ENCODE measurements around the gene KCTD2.
"Not testable (repeated sequence)": the region's sequence is repeated elsewhere in the genome, so short reads cannot be mapped to it uniquely, and the experiment has no call there.

KCTD2 gene

DNA sequence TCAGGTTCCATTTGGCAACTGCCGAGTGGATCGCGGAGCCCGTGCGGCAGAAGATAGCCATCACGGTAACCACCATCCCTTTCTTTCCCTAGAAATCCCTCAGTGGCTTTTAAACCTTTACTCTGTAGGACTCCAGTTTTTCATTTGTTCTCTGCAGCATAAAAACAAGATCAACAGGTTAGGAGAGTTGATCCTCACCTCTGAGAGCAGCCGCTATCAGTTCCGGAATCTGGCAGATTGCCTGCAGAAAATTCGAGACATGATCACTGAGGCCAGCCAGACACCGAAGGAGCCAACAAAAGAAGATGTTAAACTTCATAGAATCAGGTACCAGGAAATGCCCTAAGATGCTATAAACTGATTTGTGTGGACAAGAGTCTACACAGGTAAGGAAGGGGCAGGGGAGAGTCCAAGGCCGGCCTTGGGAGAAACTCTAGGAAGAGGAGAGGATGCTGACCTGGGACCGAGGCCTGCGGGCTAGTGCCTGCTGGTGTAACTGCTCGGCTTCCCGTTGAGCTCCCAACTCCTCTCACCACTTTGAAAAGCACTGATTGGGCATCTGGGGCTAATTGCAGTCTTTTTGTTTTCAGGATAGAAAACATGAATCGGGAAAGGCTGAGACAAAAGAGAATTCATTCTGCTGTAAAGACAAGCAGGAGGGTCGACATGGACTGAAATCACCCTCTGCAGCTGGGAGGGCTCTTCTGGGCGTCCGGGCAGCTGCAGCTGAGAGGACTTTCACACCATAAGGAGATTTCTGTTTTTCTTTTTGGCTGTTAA is 26.5 kb upstream of the KCTD2 start:
- DNase-seq: no peak

DNA sequence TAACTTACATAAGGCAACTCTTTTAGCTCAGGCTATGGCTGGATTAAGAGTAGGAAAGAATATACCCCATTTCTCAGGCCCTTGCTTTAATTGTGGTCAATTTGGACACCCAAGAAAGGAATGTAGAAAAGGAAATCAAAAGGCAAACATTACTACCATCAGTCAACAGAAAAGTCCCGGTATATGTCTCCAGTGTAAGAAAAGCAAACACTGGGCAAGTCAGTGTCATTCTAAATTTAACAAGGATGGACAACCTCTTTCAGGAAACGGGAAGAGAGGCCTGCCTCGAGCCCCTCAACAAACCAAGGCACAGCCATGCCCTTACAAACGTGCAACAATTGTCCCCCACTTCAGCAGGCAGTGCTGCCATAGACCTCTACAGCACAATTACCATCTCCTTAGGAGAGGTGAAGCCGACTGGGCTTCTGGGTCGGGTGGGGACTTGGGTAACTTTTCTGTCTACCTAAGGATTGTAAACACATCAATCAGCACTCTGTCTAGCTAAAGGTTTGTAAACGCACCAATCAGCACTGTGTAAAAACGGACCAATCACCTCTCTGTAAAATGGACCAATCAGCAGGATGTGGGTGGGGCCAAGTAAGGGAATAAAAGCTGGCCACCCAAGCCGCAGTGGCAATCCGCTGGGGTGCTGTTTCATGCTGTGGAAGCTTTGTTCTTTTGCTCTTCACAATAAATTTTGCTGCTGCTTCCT is 22.2 kb upstream of the KCTD2 start:
- no peak for DNase-seq

DNA sequence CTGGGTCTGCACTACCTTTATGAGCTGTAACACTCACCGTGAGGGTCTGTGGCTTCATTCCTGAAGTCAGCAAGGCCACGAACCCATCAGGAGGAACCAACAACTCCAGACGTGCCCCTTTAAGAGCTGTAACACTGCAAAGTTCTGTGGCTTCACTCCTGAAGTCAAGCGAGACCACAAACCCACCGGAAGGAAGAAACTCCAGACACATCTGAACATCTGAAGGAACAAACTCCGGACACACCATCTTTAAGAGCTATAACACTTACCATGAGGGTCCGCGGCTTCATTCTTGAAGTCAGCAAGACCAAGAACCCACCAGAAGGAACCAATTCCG is 21.7 kb upstream of the KCTD2 start:
- DNase-seq: not testable (repeated sequence)

DNA sequence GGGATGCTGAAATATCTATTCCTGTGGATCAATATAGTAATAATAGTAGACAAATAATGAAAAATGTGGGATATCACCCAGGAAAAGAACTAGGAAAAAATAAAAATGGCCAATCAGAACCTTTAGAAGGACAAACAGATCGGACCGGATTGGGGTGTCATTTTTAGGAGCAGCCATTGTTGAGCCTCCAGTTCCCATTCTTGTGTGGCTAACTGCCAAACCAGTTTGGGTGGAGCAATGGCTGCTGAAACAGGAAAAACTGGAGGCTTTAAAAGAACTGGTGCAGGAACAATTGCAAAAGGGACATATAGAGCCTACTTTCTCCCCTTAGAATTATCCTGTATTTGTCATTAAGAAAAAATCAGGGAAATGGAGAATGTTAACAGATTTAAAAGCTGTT is 20.4 kb upstream of the KCTD2 start:
- not testable (repeated sequence) for DNase-seq

DNA sequence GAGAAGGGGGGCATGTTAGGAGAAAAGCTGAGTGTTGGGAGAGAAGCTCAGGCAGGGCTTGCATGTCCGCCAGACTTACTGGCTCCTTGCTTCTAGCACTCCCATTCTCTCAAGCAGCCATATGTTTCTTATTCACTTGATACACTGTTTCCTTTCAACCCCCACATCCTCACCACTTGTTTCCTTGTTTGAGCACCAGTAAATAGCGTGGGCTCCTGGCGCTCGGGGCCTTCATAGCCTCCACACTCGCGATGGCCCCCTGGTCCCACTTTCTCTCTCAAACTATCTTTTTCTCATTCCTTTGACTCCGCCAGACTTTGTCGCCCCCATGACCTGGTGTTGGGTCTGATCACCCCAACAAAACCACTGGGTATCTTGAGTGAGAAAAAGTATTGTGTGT is 16.9 kb upstream of the KCTD2 start:
- no peak for DNase-seq

DNA sequence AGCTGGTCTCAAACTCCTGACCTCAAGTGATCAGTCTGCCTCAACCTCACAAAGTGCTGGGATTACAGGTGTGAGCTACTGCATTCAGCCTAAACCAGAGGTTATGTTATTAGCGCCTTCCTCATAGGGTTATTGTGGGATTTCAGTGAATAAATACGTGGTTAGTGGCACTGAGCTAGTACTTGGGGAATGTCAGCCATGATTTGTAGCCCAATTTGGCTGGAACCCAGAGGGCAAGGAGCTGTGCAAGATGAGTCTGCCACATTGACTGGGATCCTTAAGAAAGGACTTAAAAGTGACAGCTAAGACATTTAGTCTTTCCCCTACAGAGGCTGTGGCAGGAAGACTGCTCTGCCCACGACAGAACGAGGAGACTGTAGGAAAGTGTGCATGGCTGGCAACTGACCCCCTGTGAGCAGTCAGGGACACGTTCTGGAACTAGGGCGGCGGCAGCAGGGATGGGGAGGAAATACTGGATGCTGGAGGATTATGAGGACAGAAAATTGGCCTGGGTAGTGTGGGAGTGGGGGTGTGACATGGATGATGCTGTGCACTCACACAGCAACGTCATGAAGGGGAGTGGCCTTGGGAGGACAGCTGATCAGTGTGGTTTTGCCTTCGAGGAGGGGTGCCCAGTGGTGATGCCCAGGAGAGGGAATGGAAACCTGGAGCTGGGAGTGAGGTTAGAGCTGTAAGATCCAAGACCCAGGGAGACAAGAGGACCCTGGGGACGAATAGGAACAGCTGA is 14.9 kb upstream of the KCTD2 start:
- peak; percentile 71 for DNase-seq

DNA sequence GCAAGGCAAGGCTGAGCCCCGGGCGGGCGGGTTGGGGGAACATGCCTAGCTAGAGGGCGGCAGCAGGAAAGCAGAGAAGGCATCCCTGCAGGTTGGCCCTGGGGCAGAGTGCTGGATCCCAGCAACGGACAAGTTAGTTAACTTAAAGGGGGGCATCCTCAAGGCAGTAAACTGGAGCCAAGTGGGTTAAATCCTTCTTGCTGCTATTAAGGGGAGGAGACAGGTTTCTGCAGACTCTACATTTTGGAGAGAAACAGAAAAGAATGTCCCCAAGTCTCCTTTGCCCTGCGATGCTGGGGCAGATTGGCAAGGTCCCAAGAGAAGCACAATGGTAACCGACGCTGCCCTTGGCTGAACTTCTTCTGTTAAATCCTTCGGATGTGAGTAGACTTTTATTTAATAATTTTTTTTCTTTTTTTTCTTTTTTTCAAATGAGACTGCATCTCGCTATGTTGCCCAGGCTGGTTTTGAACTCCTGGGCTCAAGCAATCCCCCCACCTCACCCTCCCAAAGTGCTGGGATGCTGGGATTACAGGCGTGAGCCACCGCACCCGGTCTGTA is 14.2 kb upstream of the KCTD2 start:
- DNase-seq: peak; percentile 33

DNA sequence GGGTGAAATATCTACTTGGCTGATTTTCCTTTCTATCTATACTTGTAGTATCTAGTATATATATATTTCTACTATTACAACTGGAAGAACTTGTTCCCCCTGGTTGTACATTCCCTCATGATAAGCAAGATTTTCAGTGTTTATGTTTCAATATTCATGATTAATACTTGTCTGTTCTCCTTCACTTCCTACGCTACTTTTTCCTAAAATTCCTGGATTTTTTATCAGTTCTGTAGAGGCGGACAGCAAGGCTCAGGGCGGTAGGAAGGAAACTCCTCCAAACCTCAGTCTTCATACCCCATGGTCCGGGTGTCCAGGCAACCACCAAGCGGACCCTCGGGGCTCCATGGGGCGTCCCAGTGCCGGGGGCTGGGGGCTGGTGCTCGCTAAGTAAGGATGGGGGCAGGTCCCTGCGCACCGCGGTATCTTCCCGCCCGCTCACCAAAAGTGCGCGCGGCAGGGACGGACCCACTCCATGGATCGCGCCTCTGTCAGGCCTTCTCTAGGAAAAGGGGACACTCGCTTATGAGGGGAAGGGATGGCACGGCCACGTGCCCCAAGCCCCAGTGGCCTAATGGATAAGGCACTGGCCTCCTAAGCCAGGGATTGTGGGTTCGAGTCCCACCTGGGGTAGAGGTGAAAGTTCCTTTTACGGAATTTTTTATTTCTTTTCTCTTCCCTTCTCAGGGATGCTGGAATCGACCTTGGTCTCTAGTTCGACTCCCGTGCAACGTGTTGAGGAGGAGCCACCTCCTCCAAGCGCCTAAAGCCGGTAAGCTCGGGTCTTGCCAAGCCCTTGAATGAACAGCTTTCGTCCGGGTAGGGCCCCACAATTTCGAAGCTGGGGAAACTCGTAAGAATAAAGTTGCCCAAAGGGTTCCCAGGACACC is 13.4 kb upstream of the KCTD2 start:
- peak; percentile 91 for DNase-seq

DNA sequence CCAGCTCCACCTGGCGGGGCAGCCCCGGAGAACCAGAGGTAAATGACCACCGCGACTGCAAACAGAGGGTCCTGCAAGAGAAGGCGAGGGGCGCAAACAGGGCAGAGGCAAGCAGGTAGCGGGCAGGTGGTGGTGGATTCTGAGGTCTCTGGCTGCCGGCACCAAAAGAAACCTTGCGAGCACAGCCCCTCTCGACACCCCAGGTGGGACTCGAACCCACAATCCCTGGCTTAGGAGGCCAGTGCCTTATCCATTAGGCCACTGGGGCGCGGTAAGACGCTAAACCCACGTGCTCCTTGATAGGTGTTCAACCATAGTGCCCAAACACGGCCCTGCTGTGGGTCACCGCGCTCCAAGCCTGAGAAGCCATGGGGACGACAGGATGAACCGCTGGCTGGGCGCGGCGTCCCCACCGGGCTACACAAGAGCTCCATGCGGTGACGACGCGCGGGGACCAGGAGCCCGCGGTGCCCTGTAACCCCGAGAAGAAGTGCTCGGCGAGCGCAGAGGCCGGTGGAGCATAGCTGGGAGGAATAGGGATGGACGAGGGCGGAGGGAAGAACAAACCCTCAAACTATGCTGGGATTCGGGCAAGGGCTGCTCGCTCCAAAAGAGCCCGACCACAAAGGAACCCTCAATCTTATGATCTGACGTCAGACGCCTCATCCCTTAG is 12.7 kb upstream of the KCTD2 start:
- peak; percentile 92 for DNase-seq

DNA sequence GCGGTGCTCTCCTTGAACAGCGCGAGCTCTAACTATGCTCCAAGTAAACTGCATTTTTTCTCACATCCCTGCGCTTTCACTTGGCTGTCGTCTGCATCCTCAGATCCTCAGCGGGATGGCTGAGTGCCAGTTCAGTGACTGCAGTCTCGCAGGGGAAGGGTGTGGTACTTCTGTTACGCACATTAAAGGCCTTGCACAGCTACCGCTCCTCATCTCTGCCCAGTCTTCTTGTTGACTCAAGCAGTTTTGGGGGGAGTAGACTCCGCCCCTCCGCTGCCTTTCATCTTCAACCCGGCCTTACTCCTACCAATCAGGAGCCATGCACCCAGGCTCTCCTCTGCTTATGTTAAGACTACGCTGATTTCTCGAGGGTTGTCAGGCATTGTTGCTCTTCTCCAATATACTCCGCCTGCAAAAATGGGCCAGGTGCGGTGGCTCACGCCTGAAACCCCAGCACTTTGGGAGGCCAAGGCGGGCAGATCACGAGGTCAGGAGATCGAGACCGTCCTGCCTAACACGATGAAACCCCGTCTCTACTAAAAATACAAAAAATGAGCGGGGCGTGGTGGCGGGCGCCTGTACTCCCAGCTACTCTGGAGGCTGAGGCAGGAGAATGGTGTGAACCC is 10.3 kb upstream of the KCTD2 start:
- peak; percentile 86 for DNase-seq

DNA sequence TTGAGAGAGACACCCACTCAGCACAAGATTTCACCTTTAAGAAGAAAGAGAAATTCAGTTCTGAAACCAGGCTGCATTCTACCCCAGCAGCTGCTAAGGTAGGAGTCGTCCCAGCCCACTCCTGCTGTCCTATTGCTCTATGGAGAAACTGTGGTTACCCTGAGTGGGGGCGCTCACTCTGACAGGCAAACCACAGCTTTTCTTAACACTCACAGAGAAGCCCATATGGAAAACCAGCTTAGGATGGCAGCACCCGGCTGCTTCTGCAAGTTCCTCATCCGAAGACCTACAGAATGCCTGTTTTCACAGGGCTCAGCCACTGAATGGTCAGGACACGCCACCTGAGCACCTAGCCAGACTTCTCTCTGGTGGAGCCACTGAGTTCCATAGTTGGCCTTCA is 7.8 kb upstream of the KCTD2 start:
- no peak for DNase-seq

DNA sequence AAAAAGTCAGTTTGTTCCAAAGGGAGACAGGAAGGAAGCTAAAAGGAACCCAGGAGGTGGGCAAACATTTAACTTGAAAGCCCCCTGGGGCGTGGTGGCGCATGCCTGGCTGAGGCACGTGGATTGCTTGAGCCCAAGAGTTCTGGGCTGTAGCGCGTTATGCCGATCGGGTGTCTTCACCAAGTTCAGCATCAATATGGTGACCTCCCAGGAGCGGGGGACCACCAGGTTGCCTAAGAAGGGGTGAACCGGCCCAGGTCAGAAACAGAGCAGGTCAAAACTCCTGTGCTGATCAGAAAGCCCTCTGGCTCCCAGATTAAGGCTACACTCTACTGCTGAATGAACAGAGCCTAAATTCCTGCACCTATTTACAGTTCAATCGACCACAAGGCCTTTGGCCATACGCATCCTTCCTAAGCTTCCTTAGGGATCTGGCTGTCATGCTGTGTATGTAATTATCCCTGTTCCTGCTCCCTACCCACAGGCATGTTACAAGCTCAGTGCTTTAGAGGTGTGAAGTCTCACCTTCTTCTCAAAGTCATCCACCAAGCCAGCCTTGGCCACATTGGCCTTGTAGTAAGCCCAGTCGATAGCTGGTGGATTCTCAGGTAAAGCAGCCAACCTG is 5.3 kb upstream of the KCTD2 start:
- DNase-seq: no peak

DNA sequence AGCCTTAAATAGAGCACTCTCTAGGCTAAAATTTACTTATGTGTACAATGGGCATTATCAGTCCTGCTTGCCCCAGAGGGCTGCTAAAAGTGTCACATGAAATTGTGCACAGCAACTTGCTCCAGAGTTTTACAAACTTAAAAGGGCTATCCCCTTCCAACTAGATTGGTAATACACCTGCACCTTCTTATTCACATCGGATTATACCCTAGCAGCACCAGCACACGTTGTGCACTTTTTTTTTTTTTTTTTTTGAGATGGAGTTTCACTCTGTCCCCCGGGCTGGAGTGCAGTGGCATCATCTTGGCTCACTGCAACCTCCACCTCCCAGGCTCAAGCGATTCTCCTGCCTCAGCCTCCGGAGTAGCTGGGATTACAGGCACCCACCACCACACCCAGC is 3.2 kb upstream of the KCTD2 start:
- not testable (repeated sequence) for DNase-seq

DNA sequence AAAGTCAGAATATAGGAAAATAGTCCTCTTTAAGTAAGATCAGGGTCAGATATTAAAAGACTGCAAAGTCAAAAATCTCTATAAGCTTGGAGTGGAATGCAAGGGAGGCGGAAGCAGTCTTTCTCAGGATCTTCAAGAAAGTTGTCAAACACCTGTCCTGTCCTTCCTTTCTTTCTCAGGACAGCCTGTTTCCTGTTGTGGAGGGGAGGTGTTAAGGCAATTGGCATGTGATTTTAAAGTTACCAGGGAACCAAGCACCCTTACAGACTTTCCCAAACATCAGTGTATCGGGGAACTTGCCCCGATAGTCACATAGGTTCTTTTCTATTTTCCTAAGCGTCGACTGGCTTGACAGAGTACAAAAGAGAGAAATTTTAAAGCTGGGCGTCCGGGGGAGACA is 2.3 kb upstream of the KCTD2 start:
- DNase-seq: no peak

DNA sequence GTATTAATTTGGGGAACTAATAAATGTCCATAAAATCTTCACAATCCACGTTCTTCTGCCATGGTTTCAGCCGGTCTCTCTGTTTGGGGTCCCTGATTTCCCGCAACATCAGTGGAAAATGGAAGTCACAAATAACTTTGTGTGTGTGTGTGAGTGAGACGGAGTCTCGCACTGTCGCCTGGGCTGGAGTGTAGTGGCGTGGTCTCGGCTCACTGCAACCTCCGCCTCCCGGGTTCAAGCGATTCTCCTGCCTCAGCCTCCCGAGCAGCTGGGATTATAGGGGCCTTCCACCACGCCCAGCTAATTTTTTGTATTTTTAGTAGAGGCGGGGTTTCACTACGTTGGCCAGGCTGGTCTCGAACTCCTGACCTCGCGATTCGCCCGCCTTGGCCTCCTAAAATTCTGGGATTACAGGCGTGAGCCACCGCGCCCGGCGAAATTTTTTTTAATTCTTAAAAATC is 1.0 kb upstream of the KCTD2 start:
- not testable (repeated sequence) for DNase-seq

DNA sequence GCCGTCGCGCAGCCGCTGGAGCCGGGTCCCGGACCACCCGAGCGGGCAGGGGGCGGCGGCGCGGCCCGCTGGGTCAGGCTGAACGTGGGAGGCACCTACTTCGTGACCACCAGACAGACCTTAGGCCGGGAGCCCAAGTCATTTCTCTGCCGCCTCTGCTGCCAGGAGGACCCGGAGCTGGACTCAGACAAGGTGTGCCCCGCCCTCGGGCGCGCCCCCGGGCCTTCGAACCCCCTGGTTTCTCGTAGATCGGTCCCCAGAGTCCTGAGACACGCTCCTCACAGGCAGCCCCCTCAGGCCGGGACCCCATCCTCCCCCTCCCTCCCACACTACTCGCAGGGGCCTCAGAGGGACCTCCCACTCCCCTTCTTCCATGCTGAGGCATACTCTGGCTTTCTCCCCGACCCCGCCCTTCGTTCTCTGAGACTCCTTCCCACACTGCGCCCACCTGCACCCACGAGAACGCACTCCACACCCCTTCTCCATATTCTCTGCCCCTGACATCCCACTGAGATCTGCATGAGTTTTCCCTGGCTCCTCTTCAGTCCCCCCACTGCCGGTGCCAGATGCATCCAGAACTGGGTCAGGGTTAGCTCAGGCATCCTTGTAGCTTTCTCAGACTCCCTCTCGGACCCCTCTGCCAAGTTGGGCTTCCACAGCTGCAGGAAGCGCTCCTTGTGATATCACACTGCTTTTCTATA is 523 bp downstream of the KCTD2 start:
- peak; percentile 22 for DNase-seq

DNA sequence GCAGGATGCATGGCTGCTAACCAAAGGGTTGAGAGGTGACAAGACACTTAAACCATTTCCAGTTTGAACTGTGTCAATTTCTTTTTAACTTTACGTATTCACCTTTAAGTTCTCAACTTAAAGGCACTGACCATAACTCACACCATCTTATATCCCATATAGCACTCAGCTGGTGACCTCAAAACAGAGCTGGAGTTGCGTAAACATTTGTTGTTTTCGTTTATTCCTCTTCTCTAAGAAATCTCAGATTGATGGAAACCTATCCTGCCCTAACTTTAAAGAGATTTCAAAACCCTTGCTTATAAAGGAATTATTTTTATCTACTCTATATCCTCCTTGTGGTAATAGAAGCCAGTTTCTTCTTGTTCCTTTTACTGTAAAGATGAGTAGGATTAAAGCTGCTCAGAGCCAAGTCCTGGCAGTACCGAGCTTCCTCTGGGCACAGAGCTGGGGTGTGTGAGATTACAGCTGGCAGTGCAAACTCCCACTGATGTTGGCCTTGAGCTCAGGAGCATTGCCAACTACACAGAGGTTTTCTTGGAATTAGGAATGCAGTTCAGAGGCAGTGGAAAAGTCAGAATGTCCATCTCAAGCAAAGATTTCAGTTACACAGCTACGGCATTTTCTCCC is 1.3 kb downstream of the KCTD2 start:
- no peak for DNase-seq

DNA sequence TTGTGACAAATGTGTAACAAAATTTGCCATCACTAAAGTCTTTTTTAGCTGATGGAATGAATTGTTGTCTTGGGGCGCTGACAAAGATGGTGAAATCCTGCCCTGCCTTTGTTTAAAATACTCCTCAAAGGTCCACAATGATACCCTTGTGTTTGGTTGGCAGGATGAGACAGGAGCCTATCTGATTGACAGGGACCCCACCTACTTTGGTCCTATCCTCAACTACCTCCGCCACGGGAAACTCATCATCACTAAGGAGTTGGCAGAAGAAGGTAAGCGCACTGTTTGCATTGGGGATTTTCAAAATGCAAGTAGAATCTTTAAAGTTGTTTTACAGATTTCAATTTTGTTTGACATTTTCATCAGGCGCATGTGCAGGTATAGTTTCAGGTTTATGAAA is 2.0 kb downstream of the KCTD2 start:
- DNase-seq: no peak

DNA sequence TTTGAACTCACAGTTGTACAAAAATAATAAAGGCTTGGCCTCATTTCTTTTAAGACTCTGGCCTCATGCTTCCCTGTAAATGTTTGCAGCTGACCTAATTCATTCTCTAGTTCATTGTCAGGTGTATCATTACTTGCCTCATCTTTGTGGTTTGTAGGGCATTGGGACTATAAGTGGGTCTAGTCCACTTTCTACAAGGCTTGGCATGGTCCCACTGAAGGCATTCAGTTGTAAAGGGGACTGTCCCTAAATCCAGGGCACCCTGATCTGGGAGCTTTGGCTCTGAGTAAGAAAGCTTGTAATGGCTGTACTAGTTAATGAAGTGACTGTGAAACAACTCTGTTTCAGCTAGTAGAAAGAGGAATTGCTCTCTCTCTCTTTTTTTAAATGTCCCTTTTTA is 2.7 kb downstream of the KCTD2 start:
- no peak for DNase-seq

DNA sequence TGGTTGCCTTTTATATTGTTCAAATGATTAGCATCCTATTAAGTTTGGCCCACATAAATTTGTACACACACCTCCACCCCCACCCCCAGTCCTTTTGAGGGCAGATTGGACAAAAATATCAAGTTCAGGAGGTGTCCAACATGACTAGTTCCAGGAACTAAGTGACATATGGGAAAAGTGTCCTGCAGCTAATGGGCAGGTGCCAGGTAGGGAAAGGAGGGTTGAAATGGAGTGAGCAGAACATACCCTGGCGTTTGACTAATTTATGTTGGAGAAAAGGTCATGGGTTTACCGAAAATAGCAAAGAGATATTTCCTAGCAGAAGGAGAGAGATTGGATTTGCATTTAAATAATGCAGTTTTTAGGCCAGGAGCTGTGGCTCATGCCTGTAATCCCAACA is 4.9 kb downstream of the KCTD2 start:
- DNase-seq: no peak
